NCI-H524 treated with DMSO at 0.1 percent for 48 hours (cell line): ENCODE results near the gene MXD1.
"Not testable (repeated sequence)": the region's sequence is repeated elsewhere in the genome, so short reads cannot be mapped to it uniquely, and the experiment has no call there.

ENCODE experiments used
- DNase-seq: peaks from one replicate; lab custom pipeline; 2025; lab: John Stamatoyannopoulos, UW

MXD1 gene

DNA sequence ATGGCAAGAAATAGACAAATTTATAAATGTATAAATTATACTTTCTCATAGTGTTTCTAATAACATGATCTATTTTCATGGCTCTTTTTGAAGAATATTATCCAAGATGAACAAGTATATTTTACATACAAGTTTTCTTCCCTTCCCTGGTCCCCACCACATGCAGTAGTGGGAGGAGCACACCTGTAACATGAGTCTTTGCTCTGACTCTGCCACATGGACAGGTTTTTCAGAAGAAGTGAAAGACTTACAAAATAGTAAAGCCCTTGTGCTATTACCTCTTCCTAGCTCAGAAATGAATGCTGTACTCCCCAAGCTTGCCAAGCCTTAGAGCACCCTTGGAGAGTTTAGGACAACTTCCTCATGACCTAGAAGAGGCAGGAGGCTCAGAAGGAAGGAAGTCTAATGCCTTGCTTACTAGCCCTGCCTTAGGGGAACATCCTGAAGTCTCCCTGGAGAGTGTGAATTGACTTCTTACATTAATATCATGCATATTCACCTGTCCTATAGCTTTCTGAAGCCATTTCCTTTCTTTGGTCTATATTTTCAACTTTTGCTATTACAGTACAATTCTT lies 18.4 kb downstream of the MXD1 start:
- DNase-seq = no peak

DNA sequence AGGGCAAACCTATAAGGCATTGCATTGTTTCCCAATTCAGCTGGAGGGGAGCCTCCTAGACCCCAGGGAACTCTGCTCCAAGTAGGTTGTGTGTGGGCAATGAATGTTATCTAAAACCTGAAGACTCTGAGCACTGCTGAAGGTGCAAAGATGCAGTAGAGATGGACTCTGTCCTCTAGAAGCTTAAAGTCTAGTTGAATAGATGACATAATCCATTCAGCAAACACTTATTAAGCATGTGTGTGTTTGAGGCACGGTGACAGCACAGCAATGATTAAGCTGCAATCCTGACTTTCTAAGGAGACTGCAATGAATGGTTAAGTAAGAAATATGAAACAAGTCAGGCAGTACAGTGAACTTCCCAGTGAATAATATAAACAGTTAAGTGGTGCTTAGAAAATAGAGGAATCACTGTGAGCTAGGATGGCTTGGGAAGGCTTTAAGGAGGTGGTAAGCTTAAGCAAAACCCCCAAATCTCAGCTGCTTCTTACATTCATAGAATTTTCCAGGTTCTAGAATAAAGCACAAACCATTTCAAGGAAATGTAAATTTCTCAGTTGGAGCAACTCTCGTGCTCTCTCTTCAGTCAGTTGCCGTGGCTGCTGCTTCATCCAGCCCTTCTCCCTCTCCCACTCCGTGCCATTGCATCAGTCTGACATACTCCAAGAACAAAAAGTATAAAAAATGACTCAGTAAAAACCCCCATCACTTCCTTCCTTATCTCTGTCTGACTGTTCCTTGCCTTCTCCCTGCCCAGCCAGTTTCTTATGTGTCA lies 19.1 kb downstream of the MXD1 start:
- DNase-seq = no peak

DNA sequence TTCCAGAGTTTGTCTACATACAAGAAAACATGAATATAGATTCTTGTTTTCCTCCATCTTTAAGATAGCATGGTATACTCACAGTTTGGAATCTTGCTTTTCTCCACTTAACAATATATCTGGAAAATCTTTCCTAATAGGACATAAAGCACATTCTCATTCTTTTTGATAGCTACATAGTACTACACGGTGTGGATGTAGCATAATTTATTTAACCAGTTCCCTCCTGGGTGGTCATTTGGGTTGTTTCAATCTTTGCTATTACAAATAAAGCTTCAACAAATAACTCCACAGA lies 19.7 kb downstream of the MXD1 start:
- DNase-seq = no peak

DNA sequence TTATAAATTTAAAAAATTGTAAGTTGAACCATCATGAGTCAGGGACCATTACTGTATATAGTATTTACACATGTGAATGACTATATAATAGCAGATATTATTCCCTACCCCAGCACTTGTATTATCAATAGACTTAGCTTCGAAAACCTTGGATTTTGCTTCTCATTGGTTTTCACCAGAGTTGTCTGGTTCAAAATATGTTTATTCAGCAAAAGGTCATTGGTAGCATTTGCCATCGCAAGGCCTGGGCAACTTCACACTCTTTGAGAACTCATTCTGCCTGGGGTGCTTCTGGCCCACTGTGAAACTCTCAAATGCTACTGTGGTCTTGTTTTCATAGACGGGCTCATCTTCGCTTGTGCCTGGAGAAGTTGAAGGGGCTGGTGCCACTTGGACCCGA lies 20.1 kb downstream of the MXD1 start:
- DNase-seq = no peak

GRCh38 chr2:69936906-69937305 lies 22.0 kb downstream of the MXD1 start:
- no peak for DNase-seq

GRCh38 chr2:69937968-69938367 lies 23.1 kb downstream of the MXD1 start:
- no peak for DNase-seq

DNA sequence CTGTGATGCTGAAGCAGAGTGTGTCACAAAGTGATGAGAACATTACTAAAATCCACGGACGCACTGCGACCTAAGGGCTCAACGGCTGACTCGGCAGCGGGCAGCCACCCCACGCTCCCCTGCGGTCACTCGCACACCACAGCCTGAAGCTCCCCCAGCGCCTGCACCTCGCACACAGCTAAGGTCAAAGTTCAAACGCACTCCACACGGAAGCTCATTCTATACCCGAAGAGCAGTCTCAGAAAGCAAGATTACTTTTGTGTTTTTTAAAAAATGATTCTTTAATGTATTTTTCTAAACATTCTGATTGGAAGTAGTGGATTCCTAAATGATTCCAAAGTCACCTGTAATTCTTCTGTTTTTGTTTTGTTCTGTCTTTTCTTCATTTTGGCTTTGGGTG lies 24.8 kb downstream of the MXD1 start:
- DNase-seq = no peak

DNA sequence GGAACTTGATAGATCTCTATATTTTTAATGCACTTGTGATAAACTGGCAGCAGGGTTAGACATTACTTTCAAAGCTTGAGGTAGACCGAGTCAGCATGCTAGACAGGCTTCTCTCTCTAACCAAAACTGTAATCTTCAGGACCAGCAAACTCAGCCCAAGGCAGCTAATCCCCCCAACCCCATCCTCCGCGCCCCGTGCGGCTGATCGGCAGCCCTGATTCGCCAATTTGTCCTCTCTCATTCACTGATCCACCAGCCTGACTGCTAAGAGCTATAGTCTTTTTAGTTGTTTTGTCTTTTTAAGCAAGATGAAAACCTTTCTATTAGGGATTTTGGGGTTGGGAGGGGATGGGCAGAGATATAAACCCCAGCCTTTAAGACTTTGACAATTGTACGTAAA lies 25.8 kb downstream of the MXD1 start:
- no peak for DNase-seq

- no peak for DNase-seq
Measured at GRCh38 chr2:69943000-69943842, 28.3 kb downstream of the MXD1 start.

DNA sequence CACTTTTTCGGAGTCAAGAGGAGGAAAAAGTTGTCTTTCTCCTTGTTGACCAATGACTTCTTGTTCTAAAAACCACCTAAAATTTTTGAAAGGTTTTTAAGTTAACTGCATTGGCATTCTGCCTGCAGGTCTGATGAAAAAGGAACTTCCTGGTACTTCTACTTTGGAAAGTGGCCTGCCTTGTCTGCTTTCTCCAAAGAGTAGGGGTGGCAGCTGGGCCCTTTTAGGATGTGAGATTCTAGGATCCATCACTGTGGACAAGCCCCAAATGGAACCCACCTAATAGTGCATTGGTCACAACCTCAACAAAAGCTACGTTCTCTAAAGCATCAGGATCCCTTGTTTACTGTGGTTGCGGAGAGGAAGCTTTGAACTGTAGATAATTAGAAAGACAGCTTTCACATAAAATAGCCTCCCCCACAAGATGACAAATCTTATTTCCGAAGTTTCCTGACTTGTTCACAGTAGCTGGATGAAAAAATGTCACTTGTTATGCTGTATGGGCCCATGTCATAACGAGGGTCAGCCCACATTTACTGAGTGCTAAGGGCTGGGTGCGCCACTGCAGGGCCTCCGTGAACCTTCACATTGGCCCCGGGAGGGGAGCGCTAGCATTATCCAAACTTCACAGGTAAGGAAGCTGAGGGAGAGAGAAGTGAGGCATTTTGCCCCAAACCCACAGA lies 29.1 kb downstream of the MXD1 start:
- no peak for DNase-seq

GRCh38 chr2:69944756-69945155 lies 29.8 kb downstream of the MXD1 start:
- no peak for DNase-seq

GRCh38 chr2:69945441-69945840 lies 30.5 kb downstream of the MXD1 start:
- DNase-seq = no peak

DNA sequence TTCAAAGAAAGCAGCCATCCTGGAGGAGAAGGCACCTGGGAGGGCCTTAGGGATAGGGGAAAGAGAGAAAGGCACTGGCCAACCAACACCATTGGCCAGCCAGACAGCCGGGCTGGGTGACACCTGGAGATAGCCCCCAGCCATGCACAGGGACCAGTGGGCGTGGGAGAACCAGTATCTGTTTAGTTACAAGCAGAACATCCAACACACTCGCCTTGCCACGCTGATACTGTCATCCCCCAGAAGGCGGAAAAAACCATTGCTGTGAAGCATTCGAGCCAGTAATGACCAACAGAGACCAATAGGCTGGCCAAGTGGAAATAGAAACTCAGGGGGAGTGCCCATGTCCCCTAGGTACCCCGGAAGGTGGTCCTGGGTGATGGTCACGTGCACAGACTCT lies 31.0 kb downstream of the MXD1 start:
- no peak for DNase-seq

- no peak for DNase-seq
Measured at GRCh38 chr2:69946351-69947324, 31.7 kb downstream of the MXD1 start.

DNA sequence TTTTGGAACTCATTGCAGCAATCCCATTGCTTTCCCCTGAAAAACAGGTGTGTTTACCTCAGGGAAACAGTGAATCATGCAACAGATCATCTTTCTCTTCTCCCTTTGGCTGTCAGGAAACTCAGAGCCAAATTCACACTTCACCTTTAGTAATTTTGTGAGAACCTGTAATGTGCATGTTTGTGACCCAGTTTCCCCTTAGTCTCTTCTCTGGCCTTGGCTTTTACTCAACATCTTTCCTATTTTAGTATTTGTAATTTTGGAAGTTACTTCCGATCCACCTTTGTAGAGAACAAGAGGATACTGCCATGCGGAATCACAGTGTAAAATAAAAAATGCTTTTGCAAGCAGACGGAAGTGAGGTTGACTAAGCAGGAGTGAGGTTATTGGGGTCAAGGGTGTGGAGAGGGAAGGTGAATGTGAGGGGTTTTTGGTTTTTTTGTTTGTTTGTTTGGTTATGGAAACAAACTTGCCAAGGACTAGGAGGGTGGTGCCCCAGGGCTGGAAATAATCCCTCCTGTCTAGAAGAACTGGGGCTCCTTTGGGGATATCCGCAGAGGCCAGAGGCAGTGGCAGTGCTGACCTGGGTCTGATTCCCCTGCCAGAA lies 32.5 kb downstream of the MXD1 start:
- no peak for DNase-seq

GRCh38 chr2:69948032-69948962 lies 33.4 kb downstream of the MXD1 start:
- no peak for DNase-seq

GRCh38 chr2:69948963-69949645 lies 34.2 kb downstream of the MXD1 start:
- DNase-seq = no peak

DNA sequence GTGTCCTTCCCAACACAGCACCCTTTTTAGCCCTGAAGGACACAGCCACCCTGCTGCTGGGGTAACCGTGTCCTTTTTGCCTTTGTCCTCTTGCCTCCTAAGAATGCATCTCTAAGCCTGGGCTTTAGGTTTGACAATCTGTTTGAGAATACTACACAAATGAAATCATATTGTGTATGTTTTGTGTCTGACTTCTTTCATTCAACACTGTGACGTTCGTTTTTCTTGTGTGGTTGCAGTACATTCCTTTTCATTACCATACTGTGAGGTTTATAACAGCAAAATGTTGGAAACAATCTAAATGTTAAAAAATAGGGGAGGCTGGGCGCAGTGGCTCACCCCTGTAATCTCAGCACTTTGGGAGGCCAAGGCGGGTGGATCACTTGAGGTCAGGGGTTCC lies 35.3 kb downstream of the MXD1 start:
- no peak for DNase-seq

DNA sequence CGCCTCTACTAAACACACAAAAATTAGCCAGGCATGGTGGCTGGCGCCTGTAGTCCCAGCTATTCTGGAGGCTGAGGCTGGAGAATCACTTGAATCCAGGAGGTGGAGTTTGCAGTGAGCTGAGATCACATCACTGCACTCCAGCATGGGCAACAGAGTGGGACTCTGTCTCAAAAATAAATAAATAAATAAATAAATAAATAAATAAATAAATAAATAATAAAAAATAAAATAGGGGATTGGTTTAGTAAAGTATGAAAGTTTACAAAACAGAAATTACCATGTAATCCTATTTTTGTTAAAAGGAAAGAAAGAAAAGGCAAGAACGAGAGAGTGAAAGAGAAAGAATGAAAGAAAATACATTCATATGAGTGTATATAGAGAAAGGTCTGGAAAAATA lies 35.8 kb downstream of the MXD1 start:
- DNase-seq = not testable (repeated sequence)
